ENCODE measurements around the gene LIPE. TPM values are rescaled to one million over a fixed set of nuclear protein-coding genes. Genes with fewer than 3 reads are reported as not detected.

The LIPE gene
- total RNA-seq, 1 experiment from 2014 or later, result 6.8 TPM

- no peak overlapping the region for H3K4me3 ChIP-seq (ENCODE audit: low read depth, low read length, poor library complexity, severe bottlenecking)
- no peaks in the 10 kb centered on the region for H3K4me1 ChIP-seq (ENCODE audit: insufficient read depth, low read length, poor library complexity, severe bottlenecking)
- ChIA-PET POLR2A (ENCODE audit: low non-redundant PET) (no interaction called here), CTCF (interaction anchor here (0.6 kb wide), 1 partner anchor 12 kb away, joined by 3 read pairs; no protein-coding TSS in a partner anchor)
- H3K9me3 ChIP-seq (ENCODE audit: low read depth, low read length, poor library complexity, severe bottlenecking), result peaks cover 5% of the 10 kb centered on the region
- intact Hi-C loops (cut with micrococcal nuclease; ENCODE audit: unreplicated experiment), result no loop called here
- peaks cover 18% of the 10 kb centered on the region for H3K36me3 ChIP-seq (ENCODE audit: insufficient read depth, low read length, poor library complexity, severe bottlenecking)
- TF ChIP-seq CTCF (conservative IDR thresholded peaks at IDR 0.05; ENCODE audit: low read depth, low read length) (no peak), EZH2 (IDR thresholded peaks at IDR 0.05; ENCODE audit: borderline replicate concordance, low read depth, low read length, poor library complexity, severe bottlenecking) (no peak)
- no peak overlapping the region for H3K27ac ChIP-seq (ENCODE audit: low read depth, low read length, poor library complexity, severe bottlenecking)
- BruUV-seq (replicated peaks), result no TSS peak
- H3K27me3 ChIP-seq (replicated peaks; ENCODE audit: insufficient read depth, low read depth, low read length, poor library complexity), result no peaks in the 10 kb centered on the region
- no peak for DNase-seq (ENCODE audit: low spot score)
Observed at GRCh38 chr19:42360787-42361544, 66.2 kb downstream of the LIPE start.

GRCh38 chr19:42357290-42357689, 69.9 kb downstream of the LIPE start:
- POLR2A ChIA-PET (ENCODE audit: low non-redundant PET), result no interaction called here
- BruUV-seq (replicated peaks), result no TSS peak

GRCh38 chr19:42356686-42357085, 70.5 kb downstream of the LIPE start:
- intact Hi-C loops (cut with micrococcal nuclease; ENCODE audit: unreplicated experiment), result no loop called here
- H3K36me3 ChIP-seq (ENCODE audit: insufficient read depth, low read length, poor library complexity, severe bottlenecking), result peaks cover 5% of the 10 kb centered on the region
- no peaks in the 10 kb centered on the region for H3K4me1 ChIP-seq (ENCODE audit: insufficient read depth, low read length, poor library complexity, severe bottlenecking)
- DNase-seq (ENCODE audit: low spot score), result no peak
- H3K27me3 ChIP-seq (replicated peaks; ENCODE audit: insufficient read depth, low read depth, low read length, poor library complexity), result no peaks in the 10 kb centered on the region
- H3K4me3 ChIP-seq (ENCODE audit: low read depth, low read length, poor library complexity, severe bottlenecking), result no peak overlapping the region
- CTCF ChIA-PET, result no interaction called here
- POLR2A ChIA-PET (ENCODE audit: low non-redundant PET), result interaction anchor here (0.5 kb wide), 1 partner anchor 23 kb away, joined by 5 read pairs; no protein-coding TSS in a partner anchor
- BruUV-seq (replicated peaks), result no TSS peak
- no peak overlapping the region for H3K27ac ChIP-seq (ENCODE audit: low read depth, low read length, poor library complexity, severe bottlenecking)
- TF ChIP-seq EZH2 (IDR thresholded peaks at IDR 0.05; ENCODE audit: borderline replicate concordance, low read depth, low read length, poor library complexity, severe bottlenecking) (no peak), CTCF (conservative IDR thresholded peaks at IDR 0.05; ENCODE audit: low read depth, low read length) (no peak)
- no peaks in the 10 kb centered on the region for H3K9me3 ChIP-seq (ENCODE audit: low read depth, low read length, poor library complexity, severe bottlenecking)

More at GRCh38 chr19:42357290-42357689, 69.9 kb downstream of the LIPE start:
- intact Hi-C loops (cut with micrococcal nuclease; ENCODE audit: unreplicated experiment), result no loop called here
- H3K27ac ChIP-seq (ENCODE audit: low read depth, low read length, poor library complexity, severe bottlenecking), result no peak overlapping the region
- no peak for DNase-seq (ENCODE audit: low spot score)
- no peak overlapping the region for H3K4me3 ChIP-seq (ENCODE audit: low read depth, low read length, poor library complexity, severe bottlenecking)
- peaks cover 5% of the 10 kb centered on the region for H3K36me3 ChIP-seq (ENCODE audit: insufficient read depth, low read length, poor library complexity, severe bottlenecking)
- H3K9me3 ChIP-seq (ENCODE audit: low read depth, low read length, poor library complexity, severe bottlenecking), result no peaks in the 10 kb centered on the region
- H3K27me3 ChIP-seq (replicated peaks; ENCODE audit: insufficient read depth, low read depth, low read length, poor library complexity), result no peaks in the 10 kb centered on the region
- CTCF ChIA-PET, result no interaction called here
- no peaks in the 10 kb centered on the region for H3K4me1 ChIP-seq (ENCODE audit: insufficient read depth, low read length, poor library complexity, severe bottlenecking)
- TF ChIP-seq CTCF (conservative IDR thresholded peaks at IDR 0.05; ENCODE audit: low read depth, low read length), result no peak
- no peak for TF ChIP-seq EZH2 (IDR thresholded peaks at IDR 0.05; ENCODE audit: borderline replicate concordance, low read depth, low read length, poor library complexity, severe bottlenecking)

Data from A673 (cell line).